Neural crest cell (in vitro differentiated cells): ENCODE data around the gene ATF1. TPM values are rescaled to one million over a fixed set of nuclear protein-coding genes. Genes with fewer than 3 reads are reported as not detected.
A peak's percentile ranks its signal among the peaks of the same experiment; 100 is the strongest.

Source experiments
- DNase-seq: peaks from one replicate; pipeline ENCODE4 v3.0.0; 2021; ENCODE audit warnings: low read depth, mixed read lengths, low spot score
- H3K27ac Mint-ChIP-seq: one replicate; pipeline ENCODE4 v1.8.0; 2021; ENCODE audit warnings: mild to moderate bottlenecking, mixed read lengths; ENCODE audit not compliant: unreplicated experiment
- H3K27me3 Mint-ChIP-seq: 2 replicates; pipeline ENCODE4 v1.8.0; 2021; ENCODE audit warnings: low read depth, mild to moderate bottlenecking, mixed read lengths
- H3K36me3 Mint-ChIP-seq: 2 replicates; pipeline ENCODE4 v1.8.0; 2021; ENCODE audit warnings: low read depth, mild to moderate bottlenecking, mixed read lengths
- H3K4me1 Mint-ChIP-seq: 2 replicates; pipeline ENCODE4 v1.8.0; 2021; ENCODE audit warnings: mixed read lengths
- H3K4me3 Mint-ChIP-seq: one replicate; pipeline ENCODE4 v1.8.0; 2021; ENCODE audit warnings: mild to moderate bottlenecking, mixed read lengths
- H3K9me3 Mint-ChIP-seq: 2 replicates; pipeline ENCODE4 v1.8.0; 2021; ENCODE audit warnings: mixed read lengths
- CTCF ChIP-seq: fragments of 200-600 bp; sonication (generic); conservative IDR thresholded peaks from 2 replicates; pipeline ENCODE4 v1.5.0; 2021; ENCODE audit warnings: antibody characterized with exemption, mild to moderate bottlenecking
- total RNA-seq: library from RNA; stranded (reverse); gene quantifications from 2 replicates; pipeline ENCODE4 v1.2.1, GENCODE V29; 2021

The ATF1 gene
- total RNA-seq, 1 donor from 2014 or later, result 31.7 TPM

GRCh38 chr12:50723865-50724264 lies 40.0 kb upstream of the ATF1 start:
- H3K27ac Mint-ChIP-seq, result no peak overlapping the region
- H3K4me3 Mint-ChIP-seq, result no peak overlapping the region
- no peaks in the 10 kb centered on the region for H3K9me3 Mint-ChIP-seq
- no peak for DNase-seq
- no peaks in the 10 kb centered on the region for H3K4me1 Mint-ChIP-seq
- no peak for TF ChIP-seq CTCF
- H3K27me3 Mint-ChIP-seq, result no peaks in the 10 kb centered on the region
- peaks cover 13% of the 10 kb centered on the region for H3K36me3 Mint-ChIP-seq

- Mint-ChIP-seq H3K4me3 (no peak overlapping the region), H3K9me3 (no peaks in the 10 kb centered on the region), H3K27ac (no peak overlapping the region), H3K27me3 (no peaks in the 10 kb centered on the region), H3K4me1 (no peaks in the 10 kb centered on the region), H3K36me3 (peaks cover 18% of the 10 kb centered on the region)
- TF ChIP-seq CTCF, result no peak
- DNase-seq, result no peak
Measured at GRCh38 chr12:50725011-50725942, 38.6 kb upstream of the ATF1 start.

- H3K4me3 Mint-ChIP-seq, result no peak overlapping the region
- DNase-seq, result no peak
- no peaks in the 10 kb centered on the region for H3K4me1 Mint-ChIP-seq
- peaks cover 22% of the 10 kb centered on the region for H3K36me3 Mint-ChIP-seq
- H3K9me3 Mint-ChIP-seq, result no peaks in the 10 kb centered on the region
- H3K27me3 Mint-ChIP-seq, result no peaks in the 10 kb centered on the region
- TF ChIP-seq CTCF, result no peak
- no peak overlapping the region for H3K27ac Mint-ChIP-seq
Measured at GRCh38 chr12:50727466-50727865, 36.4 kb upstream of the ATF1 start.

- DNase-seq, result no peak
- Mint-ChIP-seq H3K27me3 (no peaks in the 10 kb centered on the region), H3K27ac (peak overlapping the region; percentile 88), H3K4me3 (no peak overlapping the region), H3K9me3 (no peaks in the 10 kb centered on the region), H3K36me3 (peaks cover 23% of the 10 kb centered on the region), H3K4me1 (no peaks in the 10 kb centered on the region)
- no peak for TF ChIP-seq CTCF
Measured at GRCh38 chr12:50728417-50728816, 35.5 kb upstream of the ATF1 start.

GRCh38 chr12:50728841-50729240 lies 35.1 kb upstream of the ATF1 start:
- Mint-ChIP-seq H3K9me3 (no peaks in the 10 kb centered on the region), H3K36me3 (peaks cover 21% of the 10 kb centered on the region), H3K27ac (peak overlapping the region; percentile 88), H3K4me1 (no peaks in the 10 kb centered on the region), H3K27me3 (no peaks in the 10 kb centered on the region), H3K4me3 (no peak overlapping the region)
- TF ChIP-seq CTCF, result no peak
- no peak for DNase-seq
